ENCODE measurements around the gene CNTNAP2.

The CNTNAP2 gene

GRCh38 chr7:147833970-147834369 lies 1717.4 kb downstream of the CNTNAP2 start:
- DNase-seq (ENCODE audit: low read depth in 2 of 2), result no peak

GRCh38 chr7:147852833-147853232 lies 1736.2 kb downstream of the CNTNAP2 start:
- no peak for DNase-seq (ENCODE audit: low read depth in 2 of 2)

GRCh38 chr7:147857152-147858140 lies 1740.8 kb downstream of the CNTNAP2 start:
- no peak for DNase-seq (ENCODE audit: low read depth in 2 of 2)

- DNase-seq (ENCODE audit: low read depth in 2 of 2), result no peak
Observed at GRCh38 chr7:147858421-147858820, 1741.8 kb downstream of the CNTNAP2 start.

- DNase-seq (ENCODE audit: low read depth in 2 of 2), result no peak
Observed at GRCh38 chr7:147859033-147859432, 1742.4 kb downstream of the CNTNAP2 start.

GRCh38 chr7:147859486-147859885 lies 1742.9 kb downstream of the CNTNAP2 start:
- no peak for DNase-seq (ENCODE audit: low read depth in 2 of 2)

- DNase-seq (ENCODE audit: low read depth in 2 of 2), result no peak
Observed at GRCh38 chr7:147861058-147861716, 1744.6 kb downstream of the CNTNAP2 start.

- DNase-seq (ENCODE audit: low read depth in 2 of 2), result no peak
Observed at GRCh38 chr7:147861945-147862344, 1745.3 kb downstream of the CNTNAP2 start.

GRCh38 chr7:147869456-147869855 lies 1752.9 kb downstream of the CNTNAP2 start:
- DNase-seq (ENCODE audit: low read depth in 2 of 2), result no peak

GRCh38 chr7:147878912-147879661 lies 1762.5 kb downstream of the CNTNAP2 start:
- DNase-seq (ENCODE audit: low read depth in 2 of 2), result no peak

- DNase-seq (ENCODE audit: low read depth in 2 of 2), result no peak
Observed at GRCh38 chr7:147885869-147886268, 1769.3 kb downstream of the CNTNAP2 start.

- DNase-seq (ENCODE audit: low read depth in 2 of 2), result no peak
Observed at GRCh38 chr7:147894271-147894670, 1777.7 kb downstream of the CNTNAP2 start.

- DNase-seq (ENCODE audit: low read depth in 2 of 2), result no peak
Observed at GRCh38 chr7:147896121-147896520, 1779.5 kb downstream of the CNTNAP2 start.

- DNase-seq (ENCODE audit: low read depth in 2 of 2), result no peak
Observed at GRCh38 chr7:147903536-147904218, 1787.1 kb downstream of the CNTNAP2 start.

GRCh38 chr7:147904219-147904576 lies 1787.6 kb downstream of the CNTNAP2 start:
- DNase-seq (ENCODE audit: low read depth in 2 of 2), result no peak

- no peak for DNase-seq (ENCODE audit: low read depth in 2 of 2)
Observed at GRCh38 chr7:147909431-147910148, 1793.0 kb downstream of the CNTNAP2 start.

- DNase-seq (ENCODE audit: low read depth in 2 of 2), result no peak
Observed at GRCh38 chr7:147911201-147911601, 1794.6 kb downstream of the CNTNAP2 start.

GRCh38 chr7:147912291-147912690 lies 1795.7 kb downstream of the CNTNAP2 start:
- no peak for DNase-seq (ENCODE audit: low read depth in 2 of 2)

GRCh38 chr7:147912946-147913638 lies 1796.5 kb downstream of the CNTNAP2 start:
- no peak for DNase-seq (ENCODE audit: low read depth in 2 of 2)

- no peak for DNase-seq (ENCODE audit: low read depth in 2 of 2)
Observed at GRCh38 chr7:147915781-147916180, 1799.2 kb downstream of the CNTNAP2 start.
